ENCODE results near the gene HBA2. TPM values are rescaled to one million over a fixed set of nuclear protein-coding genes. Genes with fewer than 3 reads are reported as not detected.
"Not testable (repeated sequence)": the region's sequence is repeated elsewhere in the genome, so short reads cannot be mapped to it uniquely, and the experiment has no call there.

Gene HBA2
- total RNA-seq, 1 donor from 2014 or later = not detected

- no peak overlapping the region for H2AFZ ChIP-seq (replicated peaks)
- no peak for DNase-seq (ENCODE audit: low spot score)
- no peak overlapping the region for H3K4me3 ChIP-seq
- H3K9ac ChIP-seq = no peak overlapping the region
- no peaks in the 10 kb centered on the region for H3K9me3 ChIP-seq (ENCODE audit: low read depth)
- H3K27ac ChIP-seq = no peak overlapping the region
- H3K9me3 Mint-ChIP-seq = peaks cover 2% of the 10 kb centered on the region
- H3K27ac Mint-ChIP-seq = no peak overlapping the region
- peaks cover 8% of the 10 kb centered on the region for H4K20me1 ChIP-seq (ENCODE audit: low read depth)
- no peak for TF ChIP-seq EZH2 (IDR thresholded peaks at IDR 0.05)
- TF ChIP-seq CTCF (IDR thresholded peaks at IDR 0.05) = no peak
- no peak for TF ChIP-seq EZH2phosphoT487 (IDR thresholded peaks at IDR 0.05)
- no peak overlapping the region for H3K4me2 ChIP-seq
- peaks cover 7% of the 10 kb centered on the region for H3K4me1 ChIP-seq
- peaks cover 6% of the 10 kb centered on the region for H3F3A ChIP-seq (ENCODE audit: low read depth)
- H3K36me3 ChIP-seq = no peaks in the 10 kb centered on the region
- H3K4me3 Mint-ChIP-seq = peak overlapping the region; percentile 59
- no peaks in the 10 kb centered on the region for H3K79me2 ChIP-seq (ENCODE audit: low read depth)
- H3K36me3 Mint-ChIP-seq = no peaks in the 10 kb centered on the region
- peaks cover 80% of the 10 kb centered on the region for H3K27me3 ChIP-seq
- H3K27me3 Mint-ChIP-seq (ENCODE audit: insufficient read depth, low read depth) = peaks cover 48% of the 10 kb centered on the region
- H3K4me1 Mint-ChIP-seq = no peaks in the 10 kb centered on the region
Observed at GRCh38 chr16:160691-161190, 11.9 kb upstream of the HBA2 start.

GRCh38 chr16:162271-162991 lies 10.2 kb upstream of the HBA2 start:
- H3K36me3 ChIP-seq = no peaks in the 10 kb centered on the region
- H3K9ac ChIP-seq = no peak overlapping the region
- H3K9me3 ChIP-seq (ENCODE audit: low read depth) = no peaks in the 10 kb centered on the region
- no peak for DNase-seq (ENCODE audit: low spot score)
- peaks cover 10% of the 10 kb centered on the region for H3F3A ChIP-seq (ENCODE audit: low read depth)
- peaks cover 2% of the 10 kb centered on the region for H3K9me3 Mint-ChIP-seq
- TF ChIP-seq CTCF (IDR thresholded peaks at IDR 0.05) (no peak), EZH2phosphoT487 (IDR thresholded peaks at IDR 0.05) (no peak), EZH2 (IDR thresholded peaks at IDR 0.05) (no peak)
- no peaks in the 10 kb centered on the region for H3K36me3 Mint-ChIP-seq
- peaks cover 46% of the 10 kb centered on the region for H3K27me3 Mint-ChIP-seq (ENCODE audit: insufficient read depth, low read depth)
- H2AFZ ChIP-seq (replicated peaks) = no peak overlapping the region
- H3K4me3 Mint-ChIP-seq = no peak overlapping the region
- peaks cover 25% of the 10 kb centered on the region for H4K20me1 ChIP-seq (ENCODE audit: low read depth)
- H3K4me1 ChIP-seq = peaks cover 11% of the 10 kb centered on the region
- no peak overlapping the region for H3K4me3 ChIP-seq
- no peak overlapping the region for H3K27ac ChIP-seq
- H3K27ac Mint-ChIP-seq = no peak overlapping the region
- peaks cover 80% of the 10 kb centered on the region for H3K27me3 ChIP-seq
- H3K4me2 ChIP-seq = no peak overlapping the region
- H3K4me1 Mint-ChIP-seq = peaks cover 3% of the 10 kb centered on the region
- H3K79me2 ChIP-seq (ENCODE audit: low read depth) = no peaks in the 10 kb centered on the region

- H3K4me2 ChIP-seq; H2AFZ ChIP-seq (replicated peaks); H3K36me3 ChIP-seq; H3K27ac ChIP-seq; H3K4me1 Mint-ChIP-seq; H3K9me3 ChIP-seq (ENCODE audit: low read depth); H3K27ac Mint-ChIP-seq; H3K4me3 Mint-ChIP-seq; H3F3A ChIP-seq (ENCODE audit: low read depth); H3K4me3 ChIP-seq; H3K79me2 ChIP-seq (ENCODE audit: low read depth); H3K36me3 Mint-ChIP-seq; DNase-seq (ENCODE audit: low spot score); H3K9ac ChIP-seq; H3K9me3 Mint-ChIP-seq: not testable (repeated sequence)
- peaks cover 11% of the 10 kb centered on the region for H3K4me1 ChIP-seq
- peaks cover 80% of the 10 kb centered on the region for H3K27me3 ChIP-seq
- peaks cover 32% of the 10 kb centered on the region for H4K20me1 ChIP-seq (ENCODE audit: low read depth)
- peaks cover 47% of the 10 kb centered on the region for H3K27me3 Mint-ChIP-seq (ENCODE audit: insufficient read depth, low read depth)
Observed at GRCh38 chr16:163139-163538, 9.5 kb upstream of the HBA2 start.

GRCh38 chr16:163696-164095 lies 9.0 kb upstream of the HBA2 start:
- H3K4me2 ChIP-seq; H3K9me3 ChIP-seq (ENCODE audit: low read depth); H3K4me1 Mint-ChIP-seq; H3K27ac ChIP-seq; H3K4me3 Mint-ChIP-seq; H3K36me3 Mint-ChIP-seq; H3F3A ChIP-seq (ENCODE audit: low read depth); H2AFZ ChIP-seq (replicated peaks); H3K27ac Mint-ChIP-seq; H3K9me3 Mint-ChIP-seq; H3K9ac ChIP-seq; H3K4me3 ChIP-seq; H3K79me2 ChIP-seq (ENCODE audit: low read depth); DNase-seq (ENCODE audit: low spot score); H3K36me3 ChIP-seq: not testable (repeated sequence)
- Histone ChIP-seq H3K27me3 (peaks cover 80% of the 10 kb centered on the region), H4K20me1 (ENCODE audit: low read depth) (peaks cover 37% of the 10 kb centered on the region), H3K4me1 (peaks cover 11% of the 10 kb centered on the region)
- H3K27me3 Mint-ChIP-seq (ENCODE audit: insufficient read depth, low read depth) = peaks cover 49% of the 10 kb centered on the region

- not testable (repeated sequence) for H3K36me3 Mint-ChIP-seq; H3K36me3 ChIP-seq; H3K9me3 Mint-ChIP-seq; H3K4me1 Mint-ChIP-seq; H3K9me3 ChIP-seq (ENCODE audit: low read depth); H3K9ac ChIP-seq; H2AFZ ChIP-seq (replicated peaks); H3K79me2 ChIP-seq (ENCODE audit: low read depth); H3F3A ChIP-seq (ENCODE audit: low read depth); H3K27ac ChIP-seq; H3K4me3 Mint-ChIP-seq; H3K4me3 ChIP-seq; H3K4me2 ChIP-seq; H3K27ac Mint-ChIP-seq; DNase-seq (ENCODE audit: low spot score)
- peaks cover 11% of the 10 kb centered on the region for H3K4me1 ChIP-seq
- peaks cover 42% of the 10 kb centered on the region for H4K20me1 ChIP-seq (ENCODE audit: low read depth)
- peaks cover 55% of the 10 kb centered on the region for H3K27me3 Mint-ChIP-seq (ENCODE audit: insufficient read depth, low read depth)
- peaks cover 80% of the 10 kb centered on the region for H3K27me3 ChIP-seq
Observed at GRCh38 chr16:164134-164823, 8.4 kb upstream of the HBA2 start.

Data from neural progenitor cell (in vitro differentiated cells).